ENCODE data around the gene LRR1.
"Not testable (repeated sequence)": the region's sequence is repeated elsewhere in the genome, so short reads cannot be mapped to it uniquely, and the experiment has no call there.

LRR1 gene

DNA sequence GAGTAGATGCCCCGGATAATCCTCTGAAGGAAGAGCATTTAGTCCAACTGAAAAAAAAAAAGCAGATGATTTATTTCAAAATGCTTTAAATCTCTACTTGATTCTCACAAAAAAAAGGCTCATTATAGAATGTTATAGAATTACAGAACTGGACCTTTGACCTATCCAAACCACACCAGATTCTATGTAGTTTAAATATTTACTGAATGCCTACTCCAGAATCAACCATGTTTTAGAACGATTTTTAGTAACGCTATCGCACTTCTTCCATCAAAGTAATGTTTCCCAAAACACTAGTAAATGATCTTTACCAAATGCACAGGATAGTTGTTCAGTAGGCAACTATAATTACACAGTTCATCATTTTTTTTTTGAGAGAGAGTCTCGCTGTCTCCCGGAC, 15.1 kb upstream of the LRR1 start:
- no peak overlapping the region for H2BK12ac ChIP-seq (ENCODE audit: low read length)
- H2AFZ ChIP-seq (ENCODE audit: low read length), result no peak overlapping the region
- H3K79me1 ChIP-seq (ENCODE audit: low read depth, low read length), result no peaks in the 10 kb centered on the region
- H2BK5ac ChIP-seq (ENCODE audit: low read length), result no peak overlapping the region
- H2AK5ac ChIP-seq (ENCODE audit: low read depth, low read length), result no peak overlapping the region
- H3K18ac ChIP-seq (ENCODE audit: low read length), result no peak overlapping the region
- H3K4me1 ChIP-seq (ENCODE audit: control insufficient read depth in 2 of 2, insufficient read depth in 1 of 2, low read depth in 1 of 2, low read length in 2 of 2), result peaks cover 7 to 11% of the 10 kb centered on the region in 2 donors
- no peak for DNase-seq (ENCODE audit: low spot score)
- no peak overlapping the region for H3K4ac ChIP-seq (ENCODE audit: low read length)
- no peaks in the 10 kb centered on the region for H3K9me3 ChIP-seq (replicated peaks in 1 of 2; ENCODE audit: control insufficient read depth in 2 of 2, insufficient read depth in 1 of 2, low read depth in 1 of 2, low read length in 2 of 2)
- H4K91ac ChIP-seq (ENCODE audit: low read depth, low read length, poor library complexity), result no peak overlapping the region
- H3K27ac ChIP-seq (replicated peaks; ENCODE audit: low read length), result no peak overlapping the region
- H3K36me3 ChIP-seq (replicated peaks in 1 of 2; ENCODE audit: control insufficient read depth in 2 of 2, insufficient read depth in 2 of 2, low read length in 2 of 2), result peaks cover 15 to 53% of the 10 kb centered on the region in 2 donors
- H2BK15ac ChIP-seq (ENCODE audit: low read length), result no peak overlapping the region
- no peak overlapping the region for H2BK120ac ChIP-seq (ENCODE audit: low read depth, low read length)
- H3K14ac ChIP-seq (ENCODE audit: low read length), result no peak overlapping the region
- no peak overlapping the region for H4K8ac ChIP-seq (ENCODE audit: low read depth, low read length)
- WGBS, 2 donors (ENCODE audit: extremely low coverage in 2 of 2, insufficient read length in 2 of 2, insufficient replicate concordance in 1 of 2), result no CpG with 5 or more reads among the region's 6 CpGs
- peak overlapping the region; percentile 34 for H3K9ac ChIP-seq (ENCODE audit: low read depth, low read length, poor library complexity)
- no peak overlapping the region for H3K4me2 ChIP-seq (ENCODE audit: insufficient read depth, low read length, poor library complexity, severe bottlenecking)
- H3K23ac ChIP-seq (ENCODE audit: low read depth, low read length, poor library complexity), result no peak overlapping the region
- H3K27me3 ChIP-seq (ENCODE audit: control insufficient read depth in 3 of 3, insufficient read depth in 3 of 3, low read depth in 1 of 3, low read length in 3 of 3), result no peaks in the 10 kb centered on the region
- no peak overlapping the region for H3K4me3 ChIP-seq (ENCODE audit: low read length in 2 of 2)

DNA sequence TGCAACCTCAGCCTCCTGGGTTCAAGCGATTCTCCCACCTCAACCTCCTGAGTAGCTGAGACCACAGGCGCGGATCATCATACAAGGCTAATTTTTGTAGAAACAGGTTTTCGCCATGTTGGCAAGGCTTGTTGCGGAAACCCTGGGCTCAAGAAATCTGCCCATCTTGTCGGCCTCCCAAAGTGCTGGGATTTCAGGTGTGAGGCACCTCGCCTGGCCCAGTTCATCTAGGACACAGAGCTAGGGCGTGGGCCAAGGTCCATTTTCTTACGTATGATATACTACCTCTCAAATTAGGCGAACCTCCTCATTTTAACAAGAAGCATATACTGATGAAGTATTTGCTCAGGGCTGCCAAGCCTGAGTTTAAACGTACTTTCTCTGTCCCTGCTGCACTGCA, 14.7 kb upstream of the LRR1 start:
- WGBS, 2 donors (ENCODE audit: extremely low coverage in 2 of 2, insufficient read length in 2 of 2, insufficient replicate concordance in 1 of 2), result no CpG with 5 or more reads among the region's 11 CpGs

GRCh38 chr14:49584981-49585640, 13.6 kb upstream of the LRR1 start:
- not testable (repeated sequence) for H2AFZ ChIP-seq (ENCODE audit: low read length); H3K27ac ChIP-seq (replicated peaks; ENCODE audit: low read length); H2BK12ac ChIP-seq (ENCODE audit: low read length); H3K18ac ChIP-seq (ENCODE audit: low read length); H3K23ac ChIP-seq (ENCODE audit: low read depth, low read length, poor library complexity); H2BK120ac ChIP-seq (ENCODE audit: low read depth, low read length); H3K27me3 ChIP-seq (ENCODE audit: control insufficient read depth in 3 of 3, insufficient read depth in 3 of 3, low read depth in 1 of 3, low read length in 3 of 3); H4K91ac ChIP-seq (ENCODE audit: low read depth, low read length, poor library complexity); H4K8ac ChIP-seq (ENCODE audit: low read depth, low read length); H2BK15ac ChIP-seq (ENCODE audit: low read length); H3K9ac ChIP-seq (ENCODE audit: low read depth, low read length, poor library complexity); H2AK5ac ChIP-seq (ENCODE audit: low read depth, low read length); H3K9me3 ChIP-seq (replicated peaks in 1 of 2; ENCODE audit: control insufficient read depth in 2 of 2, insufficient read depth in 1 of 2, low read depth in 1 of 2, low read length in 2 of 2); DNase-seq (ENCODE audit: low spot score); H3K79me1 ChIP-seq (ENCODE audit: low read depth, low read length); H3K14ac ChIP-seq (ENCODE audit: low read length); H3K4ac ChIP-seq (ENCODE audit: low read length); H2BK5ac ChIP-seq (ENCODE audit: low read length)
- Histone ChIP-seq H3K4me2 (ENCODE audit: insufficient read depth, low read length, poor library complexity, severe bottlenecking) (peak overlapping the region; percentile 75), H3K4me3 (ENCODE audit: low read length in 2 of 2) (peak overlapping the region; percentile 78 to 100), H3K4me1 (ENCODE audit: control insufficient read depth in 2 of 2, insufficient read depth in 1 of 2, low read depth in 1 of 2, low read length in 2 of 2) (peaks cover 7 to 11% of the 10 kb centered on the region in 2 donors), H3K36me3 (replicated peaks in 1 of 2; ENCODE audit: control insufficient read depth in 2 of 2, insufficient read depth in 2 of 2, low read length in 2 of 2) (peaks cover 13 to 43% of the 10 kb centered on the region in 2 donors)
- WGBS, 2 donors (ENCODE audit: extremely low coverage in 2 of 2, insufficient read length in 2 of 2, insufficient replicate concordance in 1 of 2), result no CpG with 5 or more reads among the region's 32 CpGs

More for the DNA sequence above, 14.7 kb upstream of the LRR1 start:
- Histone ChIP-seq H3K4me1 (ENCODE audit: control insufficient read depth in 2 of 2, insufficient read depth in 1 of 2, low read depth in 1 of 2, low read length in 2 of 2) (peaks cover 7 to 11% of the 10 kb centered on the region in 2 donors), H3K27me3 (ENCODE audit: control insufficient read depth in 3 of 3, insufficient read depth in 3 of 3, low read depth in 1 of 3, low read length in 3 of 3) (no peaks in the 10 kb centered on the region), H2BK12ac (ENCODE audit: low read length) (no peak overlapping the region), H2AFZ (ENCODE audit: low read length) (no peak overlapping the region), H2BK5ac (ENCODE audit: low read length) (no peak overlapping the region), H4K91ac (ENCODE audit: low read depth, low read length, poor library complexity) (no peak overlapping the region), H2BK120ac (ENCODE audit: low read depth, low read length) (no peak overlapping the region), H3K9me3 (replicated peaks in 1 of 2; ENCODE audit: control insufficient read depth in 2 of 2, insufficient read depth in 1 of 2, low read depth in 1 of 2, low read length in 2 of 2) (no peaks in the 10 kb centered on the region), H3K4me2 (ENCODE audit: insufficient read depth, low read length, poor library complexity, severe bottlenecking) (no peak overlapping the region), H4K8ac (ENCODE audit: low read depth, low read length) (no peak overlapping the region), H3K4me3 (ENCODE audit: low read length in 2 of 2) (no peak overlapping the region), H3K14ac (ENCODE audit: low read length) (no peak overlapping the region), H3K23ac (ENCODE audit: low read depth, low read length, poor library complexity) (no peak overlapping the region), H2AK5ac (ENCODE audit: low read depth, low read length) (no peak overlapping the region), H3K4ac (ENCODE audit: low read length) (no peak overlapping the region), H3K36me3 (replicated peaks in 1 of 2; ENCODE audit: control insufficient read depth in 2 of 2, insufficient read depth in 2 of 2, low read length in 2 of 2) (peaks cover 15 to 52% of the 10 kb centered on the region in 2 donors), H3K79me1 (ENCODE audit: low read depth, low read length) (no peaks in the 10 kb centered on the region), H3K18ac (ENCODE audit: low read length) (no peak overlapping the region), H3K9ac (ENCODE audit: low read depth, low read length, poor library complexity) (peak overlapping the region; percentile 34), H2BK15ac (ENCODE audit: low read length) (no peak overlapping the region), H3K27ac (replicated peaks; ENCODE audit: low read length) (no peak overlapping the region)
- no peak for DNase-seq (ENCODE audit: low spot score)

DNA sequence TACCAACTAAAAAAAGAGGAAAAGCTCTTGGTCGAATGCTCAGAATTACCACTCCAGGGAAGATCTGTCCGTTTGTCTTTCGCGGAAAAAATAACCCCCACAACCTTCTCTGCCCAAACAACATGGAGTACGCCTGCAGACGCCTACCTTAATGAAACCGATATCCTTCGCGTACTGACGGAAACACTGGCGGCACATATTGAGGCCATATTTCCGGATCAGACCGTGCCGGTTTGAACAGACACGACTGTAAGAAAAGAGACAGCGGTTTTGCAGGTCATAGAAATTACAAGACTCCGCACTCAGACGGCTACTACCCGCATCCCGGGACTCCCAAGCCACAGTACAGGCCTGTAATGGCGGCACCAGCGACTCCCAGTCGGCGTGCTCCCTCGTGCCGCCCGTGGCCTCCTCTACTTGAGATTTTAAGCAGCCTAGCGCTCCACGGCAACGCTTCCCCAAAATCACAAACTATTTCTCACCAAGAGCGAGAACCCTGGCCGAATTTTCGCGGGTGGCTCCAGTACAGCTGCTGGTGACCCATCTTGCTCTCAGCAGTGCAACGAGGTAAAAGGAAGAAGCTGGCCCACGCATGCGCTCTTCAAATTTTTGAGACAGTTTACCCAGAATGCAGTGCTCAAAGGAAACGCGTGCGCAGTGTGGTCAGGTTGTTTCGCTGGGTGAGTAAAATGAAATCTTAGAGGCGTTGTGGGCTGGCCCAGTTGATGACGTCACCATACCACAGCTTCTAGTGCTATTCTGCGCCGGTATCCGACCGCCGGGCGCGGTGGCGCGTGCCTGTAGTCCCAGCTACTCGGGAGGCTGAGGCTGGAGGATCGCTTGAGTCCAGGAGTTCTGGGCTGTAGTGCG, 12.7 kb upstream of the LRR1 start, which contains the start of gene RPS29:
Gene RPS29 (minus strand): TSS at position 578 of the 870 bp plus-strand sequence. CDS start 34 bp downstream, at position 544.
- H2AFZ ChIP-seq (ENCODE audit: low read length), result peak within 1 kb of the TSS; percentile 77
- no peak within 1 kb of the TSS for H2BK5ac ChIP-seq (ENCODE audit: low read length)
- H2BK12ac ChIP-seq (ENCODE audit: low read length), result no peak within 1 kb of the TSS
- H4K91ac ChIP-seq (ENCODE audit: low read depth, low read length, poor library complexity), result no peak within 1 kb of the TSS
- peak within 1 kb of the TSS; percentile 74 for H3K27ac ChIP-seq (replicated peaks; ENCODE audit: low read length)
- DNase-seq (ENCODE audit: low spot score), result peak; percentile 100
- H3K9ac ChIP-seq (ENCODE audit: low read depth, low read length, poor library complexity), result peak within 1 kb of the TSS; percentile 92
- H3K79me1 ChIP-seq (ENCODE audit: low read depth, low read length), result no peaks in the 10 kb centered on the region
- H2BK120ac ChIP-seq (ENCODE audit: low read depth, low read length), result no peak within 1 kb of the TSS
- H3K23ac ChIP-seq (ENCODE audit: low read depth, low read length, poor library complexity), result peak within 1 kb of the TSS; percentile 80
- no peak within 1 kb of the TSS for H4K8ac ChIP-seq (ENCODE audit: low read depth, low read length)
- no peaks in the 10 kb centered on the region for H3K27me3 ChIP-seq (ENCODE audit: control insufficient read depth in 3 of 3, insufficient read depth in 3 of 3, low read depth in 1 of 3, low read length in 3 of 3)
- no peak within 1 kb of the TSS for H2AK5ac ChIP-seq (ENCODE audit: low read depth, low read length)
- no peaks in the 10 kb centered on the region for H3K9me3 ChIP-seq (replicated peaks in 1 of 2; ENCODE audit: control insufficient read depth in 2 of 2, insufficient read depth in 1 of 2, low read depth in 1 of 2, low read length in 2 of 2)
- no CpG with 5 or more reads among the region's 55 CpGs for WGBS, 2 donors (ENCODE audit: extremely low coverage in 2 of 2, insufficient read length in 2 of 2, insufficient replicate concordance in 1 of 2)
- peak within 1 kb of the TSS; percentile 95 for H3K18ac ChIP-seq (ENCODE audit: low read length)
- H3K4me1 ChIP-seq (ENCODE audit: control insufficient read depth in 2 of 2, insufficient read depth in 1 of 2, low read depth in 1 of 2, low read length in 2 of 2), result peaks cover 7 to 11% of the 10 kb centered on the region in 2 donors
- peak within 1 kb of the TSS; percentile 75 for H3K4me2 ChIP-seq (ENCODE audit: insufficient read depth, low read length, poor library complexity, severe bottlenecking)
- no peak within 1 kb of the TSS for H2BK15ac ChIP-seq (ENCODE audit: low read length)
- no peak within 1 kb of the TSS for H3K4ac ChIP-seq (ENCODE audit: low read length)
- H3K14ac ChIP-seq (ENCODE audit: low read length), result no peak within 1 kb of the TSS
- H3K4me3 ChIP-seq (ENCODE audit: low read length in 2 of 2), result peak within 1 kb of the TSS; percentile 78 to 100
- H3K36me3 ChIP-seq (replicated peaks in 1 of 2; ENCODE audit: control insufficient read depth in 2 of 2, insufficient read depth in 2 of 2, low read length in 2 of 2), result peaks cover 13 to 41% of the 10 kb centered on the region in 2 donors
